ENCODE data around the gene MIF4GD. TPM values are rescaled to one million over a fixed set of nuclear protein-coding genes. Genes with fewer than 3 reads are reported as not detected.

The MIF4GD gene
- total and polyA plus RNA-seq, 2 of the 4 experiments (the other 2 are of a cell fraction): 4.1 to 6.9 TPM

- TF ChIP-seq RAD21 (IDR thresholded peaks at IDR 0.05; ENCODE audit: low read length) (no peak), FOS (IDR thresholded peaks at IDR 0.05; ENCODE audit: low read depth, low read length) (no peak), SMC3 (IDR thresholded peaks at IDR 0.05; ENCODE audit: low read depth, low read length) (no peak), CHD1 (IDR thresholded peaks at IDR 0.05; ENCODE audit: low read depth, low read length) (no peak)
- ChIA-PET POLR2A (ENCODE audit: unreplicated experiment) (no interaction called here), CTCF (interaction anchor here (1.3 kb wide), 1 partner anchor 8 kb away, joined by 5 read pairs; no protein-coding TSS in a partner anchor)
- no peak overlapping the region for H2BK20ac ChIP-seq (ENCODE audit: low read depth, low read length)
- no peak overlapping the region for H3K23ac ChIP-seq (ENCODE audit: low read depth, low read length)
- no peak overlapping the region for H2AFZ ChIP-seq (replicated peaks; ENCODE audit: low read length, poor library complexity)
- H3K18ac ChIP-seq (ENCODE audit: low read depth, low read length): no peak overlapping the region
- in situ Hi-C loops (cut with MboI; ENCODE audit: low sequenced_read_pairs): no loop called here
- no peak overlapping the region for H2BK5ac ChIP-seq (ENCODE audit: low read depth, low read length, poor library complexity, severe bottlenecking)
- dilution Hi-C loops (cut with HindIII; ENCODE audit: low sequenced_read_pairs, unreplicated experiment): no loop called here
- ATAC-seq (ENCODE audit: low read depth) (no peak), DNase-seq (no peak)
- H2AK9ac ChIP-seq (replicated peaks; ENCODE audit: low read depth, low read length, poor library complexity): no peak overlapping the region
- no peak overlapping the region for H2AK5ac ChIP-seq (ENCODE audit: low read depth, low read length)
- WGBS, 2 experiments (ENCODE audit: extremely low coverage in 2 of 2, insufficient read length in 1 of 2): 100% methylated on average over 7 of the region's 13 CpGs; no CpG with 5 or more reads in 1 of the 2 experiments
- H2BK15ac ChIP-seq (ENCODE audit: low read depth, low read length): no peak overlapping the region
- H3K9me3 ChIP-seq (ENCODE audit: control insufficient read depth, insufficient read depth, low read length): no peaks in the 10 kb centered on the region
- no peak overlapping the region for H3K4ac ChIP-seq (ENCODE audit: low read depth, low read length)
- H3K36me3 ChIP-seq (ENCODE audit: control insufficient read depth, insufficient read depth, low read length): peaks cover 68% of the 10 kb centered on the region
- H3K4me3 ChIP-seq (ENCODE audit: insufficient read depth, low read depth, low read length): no peak overlapping the region
- no peak overlapping the region for H4K8ac ChIP-seq (ENCODE audit: low read depth in 2 of 2, low read length in 2 of 2)
- H4K5ac ChIP-seq (ENCODE audit: low read depth, low read length): no peak overlapping the region
- H2BK120ac ChIP-seq (ENCODE audit: low read depth, low read length): no peak overlapping the region
- H3K27me3 ChIP-seq (ENCODE audit: control insufficient read depth, insufficient read depth, low read length): no peaks in the 10 kb centered on the region
- H3K79me1 ChIP-seq (ENCODE audit: low read depth in 1 of 2, low read length in 2 of 2): peaks cover under 1 to 10% of the 10 kb centered on the region in 2 experiments; a peak in 2 of 4 replicates
- no peak overlapping the region for H3K4me2 ChIP-seq (ENCODE audit: low read depth, low read length)
- H3K27ac ChIP-seq (ENCODE audit: insufficient read depth, low read length): no peak overlapping the region
- H3K4me1 ChIP-seq (ENCODE audit: control insufficient read depth, insufficient read depth, low read length): no peaks in the 10 kb centered on the region
- H4K91ac ChIP-seq (ENCODE audit: insufficient read depth, low read depth, low read length): no peak overlapping the region
- H3K14ac ChIP-seq (replicated peaks; ENCODE audit: low read depth, low read length): no peak overlapping the region
- H3K9me1 ChIP-seq (ENCODE audit: insufficient read depth, low read length): no peaks in the 10 kb centered on the region
- intact Hi-C loops (cut with micrococcal nuclease): no loop called here
- BruUV-seq (replicated peaks): no TSS peak
- no peak overlapping the region for H3K9ac ChIP-seq (ENCODE audit: low read depth, low read length)
- H4K20me1 ChIP-seq (ENCODE audit: insufficient read depth, low read length): no peaks in the 10 kb centered on the region
- no peak overlapping the region for H3K56ac ChIP-seq (ENCODE audit: extremely low read depth, insufficient read depth, low read length)
These were observed 38.2 kb downstream of the MIF4GD start for GRCh38 chr17:75232786-75233185.

Data from IMR-90 (cell line).